Brain pericyte (primary cell): ENCODE measurements around the gene USP20.
"Not testable (repeated sequence)": the region's sequence is repeated elsewhere in the genome, so short reads cannot be mapped to it uniquely, and the experiment has no call there.

Experiments used
- DNase-seq: peaks from one replicate; pipeline ENCODE4 v3.0.0-alpha.2; 2012; ENCODE audit warnings: low read depth, low spot score

The USP20 gene

DNA sequence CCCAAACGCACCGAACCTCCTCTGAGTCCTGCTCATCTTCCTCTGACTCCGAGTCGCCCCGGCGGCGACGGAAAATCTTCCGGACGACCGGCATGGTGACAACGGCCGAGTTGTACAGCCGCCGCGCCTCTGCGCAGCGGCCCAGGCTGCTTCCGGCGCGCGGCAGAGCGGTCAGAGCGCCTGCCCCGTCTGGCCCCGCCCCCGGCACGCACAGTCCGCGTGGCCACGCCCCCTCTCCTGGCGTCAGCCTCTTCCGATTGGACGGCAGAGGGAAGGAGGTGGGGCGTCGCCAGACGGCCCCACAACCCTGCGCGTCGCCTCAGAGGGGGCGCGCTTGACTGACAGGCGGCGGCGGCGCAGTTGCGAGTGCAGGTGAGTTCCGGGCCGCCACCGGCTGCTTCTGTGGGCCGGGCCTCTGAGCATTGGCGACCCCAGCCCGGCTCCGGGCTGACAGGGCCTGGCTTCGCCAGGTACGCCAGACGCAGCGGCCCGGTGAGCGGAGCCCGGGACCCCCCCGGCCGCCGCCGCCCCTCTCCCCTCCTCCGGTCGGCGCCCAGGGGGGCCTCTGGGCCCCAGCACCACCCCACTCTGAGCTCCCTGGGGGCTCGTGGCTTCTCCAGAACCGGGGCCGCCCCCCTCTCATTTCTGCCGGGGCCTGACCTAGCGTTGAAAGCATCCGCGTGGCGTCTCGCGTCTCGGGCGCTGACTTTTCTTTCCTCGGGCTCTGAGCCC lies at the start of gene USP20, which contains the start of gene C9orf78:
Gene USP20, plus strand, starts transcription at position 331 of the 732 bp plus-strand sequence. CDS start 17,098 bp downstream, outside the sequence.
Gene C9orf78, minus strand, starts transcription at position 148 of the 732 bp plus-strand sequence. Its CDS starts 54 bp downstream, at position 94.
- DNase-seq: peak; percentile 81

DNA sequence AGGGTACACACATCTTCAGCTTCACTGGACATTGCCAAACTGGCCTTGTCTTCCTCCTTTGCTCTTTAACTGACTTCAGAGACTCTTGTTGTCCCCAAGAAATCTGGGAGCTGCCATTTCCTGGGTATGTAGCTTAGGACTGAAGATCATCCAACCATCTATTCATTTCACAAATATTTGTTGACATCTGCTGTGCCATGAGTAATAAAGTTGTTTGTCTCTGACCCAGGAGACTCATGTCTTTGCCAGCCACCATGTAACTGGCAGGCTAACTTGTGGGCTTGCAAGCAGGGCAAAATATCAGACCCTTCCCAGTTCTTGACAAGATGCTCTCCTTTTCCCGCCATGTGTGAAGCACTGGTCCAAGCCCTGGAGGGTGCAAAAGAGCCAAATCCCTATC lies 49.4 kb upstream of the USP20 start:
- no peak for DNase-seq

DNA sequence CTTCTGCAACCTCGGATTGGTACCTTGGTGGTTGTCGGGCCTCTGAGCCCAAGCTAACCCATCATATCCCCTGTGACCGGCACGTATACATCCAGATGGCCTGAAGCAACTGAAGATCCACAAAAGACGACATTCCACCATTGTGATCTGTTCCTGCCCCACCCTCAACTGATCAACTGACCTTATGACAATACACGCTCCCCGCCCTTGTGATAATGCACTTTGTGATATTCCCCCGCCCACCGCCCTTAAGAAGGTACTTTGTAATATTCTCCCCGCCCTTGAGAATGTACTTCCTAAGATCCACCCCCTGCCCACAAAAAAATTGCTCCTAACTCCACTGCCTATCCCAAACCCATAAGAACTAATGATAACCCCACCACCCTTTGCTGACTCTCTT lies 48.8 kb upstream of the USP20 start:
- no peak for DNase-seq

DNA sequence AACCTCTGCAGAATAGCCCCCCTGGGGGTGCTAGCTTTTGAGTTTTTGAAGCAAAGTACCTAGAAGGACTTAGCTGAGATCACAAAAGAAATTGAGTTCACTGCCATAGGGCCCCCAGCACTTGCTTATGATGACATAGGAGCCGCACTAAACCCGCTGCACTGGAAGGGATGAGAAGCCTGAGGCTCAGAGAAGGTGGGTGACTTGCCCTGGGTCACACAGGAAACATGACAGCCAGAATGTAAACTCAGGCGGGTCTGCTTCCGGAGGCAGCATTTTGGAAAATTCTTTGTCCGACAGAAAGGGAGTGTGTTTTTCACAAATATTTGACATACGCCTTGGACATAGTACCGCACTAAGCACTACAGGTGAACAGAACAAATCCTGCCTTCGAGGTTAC lies 40.7 kb upstream of the USP20 start:
- no peak for DNase-seq

DNA sequence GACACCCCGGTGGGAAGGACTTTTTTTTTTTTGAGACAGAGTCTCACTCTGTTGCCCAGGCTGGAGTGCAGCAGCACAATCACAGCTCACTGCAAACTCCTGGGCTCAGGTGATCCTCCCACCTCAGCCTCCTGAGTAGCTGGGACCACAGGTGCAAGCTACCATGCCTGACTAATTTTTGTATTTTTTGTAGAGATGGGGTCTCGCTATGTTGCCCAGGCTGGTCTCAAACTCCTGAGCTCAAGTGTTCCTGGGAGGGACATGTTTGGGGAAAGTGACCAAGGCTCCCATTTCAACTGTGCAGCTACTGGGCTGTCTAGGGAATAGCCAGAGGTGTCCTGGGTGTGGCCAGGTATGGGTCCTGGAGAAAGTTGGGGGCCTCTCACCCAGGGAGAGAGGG lies 39.2 kb upstream of the USP20 start:
- not testable (repeated sequence) for DNase-seq

DNA sequence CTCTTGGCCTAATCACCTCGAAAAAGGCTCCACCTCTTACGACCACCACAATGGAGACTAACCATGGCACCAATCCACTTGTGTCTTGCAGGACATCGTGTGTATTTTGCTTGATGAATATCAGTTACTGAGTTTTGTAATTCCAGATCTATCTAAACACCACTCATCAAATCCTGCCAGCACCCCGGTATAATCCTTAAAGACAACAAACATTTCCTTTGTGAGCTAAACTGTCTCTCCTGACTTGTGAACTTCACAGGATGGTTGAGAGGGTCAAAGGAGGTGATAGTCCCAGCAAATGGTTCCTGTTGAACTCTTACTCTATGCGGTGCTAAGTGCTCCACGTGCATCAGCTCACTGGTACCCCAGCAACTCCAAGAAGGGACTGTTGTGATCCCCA lies 36.3 kb upstream of the USP20 start:
- no peak for DNase-seq

DNA sequence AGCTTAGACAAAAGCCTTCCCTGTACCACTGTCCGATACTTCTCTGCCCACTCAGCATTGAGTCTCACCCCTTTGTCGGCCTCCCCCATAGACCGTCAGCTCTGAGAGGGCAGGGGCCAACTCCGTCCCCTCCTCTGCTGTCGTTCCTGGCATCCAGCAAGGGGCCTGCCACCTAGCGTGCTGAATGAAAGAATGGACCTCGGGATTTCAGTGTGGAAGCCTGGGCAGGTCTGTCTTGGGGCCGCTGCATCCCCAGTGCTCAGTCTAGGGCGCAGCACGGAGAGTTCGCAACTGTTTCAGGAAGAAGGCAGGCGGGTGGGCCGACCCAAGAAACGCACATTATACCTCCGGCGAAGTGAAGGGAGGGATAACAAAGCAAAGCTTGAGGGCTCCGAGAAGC lies 33.8 kb upstream of the USP20 start:
- DNase-seq: no peak

DNA sequence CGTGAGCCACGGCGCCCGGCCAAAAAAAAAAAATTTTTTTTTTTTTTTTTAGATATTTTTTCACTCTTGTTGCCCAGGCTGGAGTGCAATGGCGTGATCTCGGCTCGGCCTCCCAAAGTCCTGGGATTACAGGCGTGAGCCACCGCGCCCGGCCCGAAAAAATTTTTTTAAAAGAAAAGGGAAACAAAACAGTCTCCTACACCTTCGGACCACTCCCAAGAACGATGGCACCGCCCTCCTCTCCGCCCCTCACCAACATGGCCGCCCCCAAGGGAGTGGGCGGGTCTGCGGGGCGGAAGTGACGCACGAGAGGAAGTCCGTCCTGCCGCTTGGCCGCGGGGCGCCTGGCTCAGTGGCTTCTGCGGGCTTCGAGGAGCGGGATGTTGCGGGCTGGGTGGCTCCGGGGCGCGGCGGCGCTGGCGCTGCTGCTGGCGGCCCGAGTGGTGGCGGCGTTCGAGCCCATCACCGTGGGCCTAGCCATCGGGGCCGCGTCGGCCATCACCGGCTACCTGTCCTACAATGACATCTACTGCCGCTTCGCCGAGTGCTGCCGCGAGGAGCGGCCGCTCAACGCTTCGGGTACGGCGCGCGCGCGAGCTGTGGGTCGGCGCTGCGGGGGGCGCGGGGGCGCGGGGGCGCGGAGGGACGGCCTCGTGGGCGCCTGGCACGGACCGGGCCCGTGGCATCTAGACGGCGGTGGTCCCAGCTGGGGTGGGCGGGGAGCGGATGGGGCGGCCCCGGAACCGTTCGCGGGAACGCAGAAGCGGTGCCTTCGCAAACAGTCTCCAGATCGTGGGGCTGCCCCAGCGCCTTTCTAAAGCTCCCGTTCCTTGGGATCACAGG lies 32.2 kb upstream of the USP20 start, which contains the start of gene TOR1B:
Gene TOR1B, plus strand, starts transcription at position 352 of the 843 bp plus-strand sequence. Its CDS starts 29 bp downstream, at position 381.
- DNase-seq: peak; percentile 73

DNA sequence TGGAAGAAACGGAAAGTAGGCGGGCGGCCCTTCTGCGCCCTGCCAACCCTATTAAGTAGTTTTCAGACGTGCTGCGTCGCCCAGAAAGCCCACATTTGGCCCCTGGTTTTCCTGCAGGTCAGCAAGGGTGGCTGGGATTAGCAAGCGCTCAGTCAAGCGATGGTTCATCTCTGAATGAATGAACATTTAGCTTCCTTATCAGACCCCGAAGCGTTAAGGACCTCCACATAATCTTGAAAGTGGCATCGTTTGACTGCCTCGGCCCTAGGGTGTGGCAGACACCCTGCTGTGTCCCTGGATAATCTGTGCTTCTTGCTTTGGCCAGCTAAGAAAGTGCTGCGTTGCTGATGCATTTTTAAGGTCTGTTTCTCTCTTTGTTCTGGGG lies 31.6 kb upstream of the USP20 start:
- no peak for DNase-seq

DNA sequence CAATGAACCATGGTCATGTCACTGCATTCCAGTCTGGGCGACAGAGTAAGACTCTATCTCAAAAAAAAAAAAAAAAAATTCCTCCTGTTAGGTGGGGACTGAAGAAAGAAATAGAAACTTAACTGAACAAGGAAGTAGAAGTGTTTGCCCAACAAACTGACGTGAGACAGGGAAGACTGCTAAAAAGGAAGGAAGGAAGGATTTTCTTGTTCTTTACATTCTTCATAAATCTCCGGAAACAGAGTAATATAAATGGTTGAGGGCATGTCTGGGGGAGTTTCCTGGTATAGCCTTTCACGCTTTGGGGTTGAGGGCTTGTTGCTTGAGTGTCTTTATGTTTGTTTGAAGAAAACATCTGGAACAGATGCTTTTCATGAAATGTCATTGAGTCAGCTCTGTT lies 29.2 kb upstream of the USP20 start:
- DNase-seq: no peak

DNA sequence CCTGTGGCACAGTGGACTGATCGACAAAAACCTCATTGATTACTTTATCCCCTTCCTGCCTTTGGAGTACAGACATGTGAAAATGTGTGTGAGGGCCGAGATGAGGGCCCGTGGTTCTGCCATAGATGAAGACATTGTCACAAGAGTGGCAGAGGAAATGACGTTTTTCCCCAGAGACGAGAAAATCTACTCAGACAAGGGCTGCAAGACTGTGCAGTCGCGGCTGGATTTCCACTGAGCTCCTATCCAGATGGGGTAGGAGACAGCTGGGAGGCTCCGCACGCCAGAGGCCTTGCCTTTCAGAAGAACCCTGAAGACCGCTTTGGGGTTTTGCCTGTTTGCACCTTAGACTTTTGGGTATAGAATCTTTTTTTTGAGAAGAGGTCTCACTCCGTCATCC lies 25.9 kb upstream of the USP20 start:
- DNase-seq: no peak

DNA sequence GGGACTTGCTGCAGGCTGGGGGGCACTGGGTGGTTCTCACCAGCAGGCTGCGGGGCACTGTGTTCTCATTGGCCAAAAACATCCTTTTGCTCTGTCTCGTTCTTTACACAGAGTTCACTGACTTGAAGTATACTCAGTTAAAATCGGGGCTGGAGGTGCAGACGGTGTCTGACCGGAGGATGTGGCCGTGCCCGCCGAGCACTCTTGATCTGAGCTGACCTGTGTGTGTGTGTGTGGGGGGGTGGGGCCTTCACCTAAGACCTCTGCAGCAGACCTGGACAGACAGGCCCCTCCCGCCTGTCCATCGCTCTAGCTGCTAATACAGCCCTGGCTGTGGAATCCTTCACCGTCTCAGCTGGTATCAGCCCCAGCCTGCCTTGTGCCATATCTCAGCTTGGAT lies 25.1 kb upstream of the USP20 start:
- no peak for DNase-seq

DNA sequence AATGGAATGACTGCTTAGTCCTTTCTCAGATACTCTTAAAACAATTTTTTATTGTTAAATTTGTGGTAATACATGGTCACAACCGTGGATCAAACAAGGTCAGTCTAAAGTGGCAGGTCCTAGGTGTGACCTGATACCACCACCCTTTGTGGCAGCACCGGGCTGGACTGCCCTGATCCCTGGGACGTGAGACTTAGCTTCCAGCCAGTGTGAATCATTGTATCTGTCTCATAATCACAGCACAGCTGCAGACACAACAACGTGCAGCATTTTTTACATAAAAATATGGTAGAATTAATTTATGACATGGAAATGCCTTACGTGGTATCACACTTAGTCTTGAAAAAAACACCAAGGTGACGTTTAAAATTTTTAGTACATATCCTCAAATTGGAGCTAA lies 24.5 kb upstream of the USP20 start:
- no peak for DNase-seq

DNA sequence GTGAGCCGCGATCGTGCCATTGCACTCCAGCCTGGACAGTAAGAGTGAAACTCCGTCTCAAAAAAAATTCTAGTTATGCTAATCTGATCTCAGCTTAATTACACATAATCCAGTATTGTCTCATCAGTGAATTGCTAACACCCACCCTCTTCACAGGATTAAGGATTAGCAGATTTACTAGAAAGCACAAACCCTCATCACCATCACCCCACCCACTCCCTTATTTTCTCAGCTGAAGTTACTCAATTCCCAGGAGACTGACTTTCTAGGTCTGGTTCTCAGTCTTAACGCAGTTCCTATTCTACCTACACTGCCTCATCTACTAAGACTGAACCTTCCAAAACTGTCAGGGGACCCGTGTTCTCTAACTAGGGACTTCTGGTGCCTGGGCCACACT lies 23.3 kb upstream of the USP20 start:
- DNase-seq: no peak

DNA sequence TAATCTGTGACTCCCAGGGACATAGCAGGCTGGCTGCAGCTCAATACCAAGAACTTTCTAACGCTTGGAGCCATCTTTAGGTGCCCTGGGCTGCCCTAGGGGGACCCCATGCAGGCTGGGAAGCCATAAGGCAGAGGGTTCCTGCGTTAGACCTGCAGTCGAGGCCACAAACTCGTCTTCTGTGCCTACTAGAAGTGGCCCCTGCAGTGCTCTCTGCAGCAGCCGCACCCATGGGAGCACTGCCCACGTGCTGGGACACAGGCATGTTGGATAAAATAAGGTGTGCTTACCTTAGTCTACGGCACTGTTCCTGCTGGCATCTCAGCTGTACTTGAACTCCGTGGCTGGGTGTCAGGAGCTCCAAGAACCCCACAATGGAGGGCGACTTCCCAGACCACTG lies 22.9 kb upstream of the USP20 start:
- no peak for DNase-seq

DNA sequence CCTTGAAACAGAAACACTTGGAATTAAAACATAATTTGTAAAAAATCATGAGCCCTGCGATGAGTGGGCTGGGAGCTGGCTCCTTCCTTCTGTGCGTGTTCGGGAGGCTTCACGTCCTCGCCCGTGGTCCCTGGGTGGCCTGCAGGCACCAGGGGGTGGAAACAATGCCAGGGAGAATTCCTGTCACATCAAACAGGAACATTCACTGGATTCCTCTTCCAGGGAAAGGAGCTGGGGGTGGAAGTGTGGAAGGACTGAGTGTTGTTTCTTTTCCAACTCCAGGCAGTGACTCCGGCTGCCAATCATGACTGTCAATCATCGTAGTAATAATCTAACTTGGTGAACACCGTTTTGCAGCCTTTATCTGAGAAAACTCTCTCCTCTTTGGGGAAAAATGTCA lies 21.6 kb upstream of the USP20 start:
- DNase-seq: no peak

DNA sequence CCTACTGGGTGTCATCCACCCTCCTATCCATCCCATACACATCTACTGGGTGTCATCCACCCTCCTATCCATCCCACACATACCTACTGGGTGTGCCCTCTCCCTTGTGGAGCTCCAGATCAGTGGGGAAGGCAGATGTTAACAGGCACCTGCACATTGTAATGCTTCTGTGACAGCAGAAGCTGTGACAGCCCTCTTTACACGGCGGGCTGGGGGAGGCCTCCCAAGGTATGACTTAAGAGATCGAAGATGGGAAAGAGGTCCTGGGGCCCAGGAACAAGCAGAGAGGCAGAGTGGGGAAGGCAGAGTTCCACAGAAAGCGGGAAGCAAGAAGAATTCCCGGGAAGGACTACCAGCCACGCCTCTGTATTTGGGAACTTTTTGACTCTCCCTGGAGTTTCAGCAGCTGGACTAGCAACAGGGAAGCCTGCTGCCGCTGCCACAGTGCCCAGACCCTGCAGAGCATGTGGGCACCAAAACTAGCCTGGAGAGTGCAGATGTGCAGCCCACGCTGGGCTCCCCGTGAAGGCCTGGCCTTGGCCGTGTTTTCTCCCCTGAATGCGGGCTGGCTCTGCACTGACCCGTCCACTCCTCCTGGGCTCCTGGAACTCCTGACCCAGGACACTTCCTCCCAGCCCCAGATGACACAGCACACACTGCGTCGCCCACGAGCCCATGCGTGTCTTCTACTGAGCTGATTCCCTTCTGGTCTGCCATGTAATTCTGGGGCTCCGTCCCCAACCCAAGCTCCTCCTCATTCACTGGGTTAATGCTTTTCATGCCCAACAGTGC lies 20.6 kb upstream of the USP20 start:
- no peak for DNase-seq

DNA sequence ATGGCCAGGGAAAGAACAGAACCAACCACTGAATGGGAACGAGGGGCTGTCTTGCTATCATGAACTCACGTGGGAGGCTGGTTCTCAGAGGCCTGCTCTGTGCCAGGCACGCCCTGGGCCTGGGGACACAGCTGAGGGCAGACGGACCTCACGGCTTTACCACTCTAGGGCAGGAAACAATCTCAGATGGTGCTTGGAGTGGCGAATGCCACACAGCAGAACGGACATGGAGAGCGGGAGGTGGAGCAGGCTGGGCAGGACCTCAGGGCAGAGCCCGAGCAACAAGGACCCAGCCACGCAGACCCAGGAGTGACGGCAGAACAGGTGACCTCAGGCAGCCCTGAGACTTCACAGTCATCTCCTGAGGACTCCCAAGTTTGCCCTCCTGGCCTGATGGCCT lies 20.0 kb upstream of the USP20 start:
- DNase-seq: no peak

DNA sequence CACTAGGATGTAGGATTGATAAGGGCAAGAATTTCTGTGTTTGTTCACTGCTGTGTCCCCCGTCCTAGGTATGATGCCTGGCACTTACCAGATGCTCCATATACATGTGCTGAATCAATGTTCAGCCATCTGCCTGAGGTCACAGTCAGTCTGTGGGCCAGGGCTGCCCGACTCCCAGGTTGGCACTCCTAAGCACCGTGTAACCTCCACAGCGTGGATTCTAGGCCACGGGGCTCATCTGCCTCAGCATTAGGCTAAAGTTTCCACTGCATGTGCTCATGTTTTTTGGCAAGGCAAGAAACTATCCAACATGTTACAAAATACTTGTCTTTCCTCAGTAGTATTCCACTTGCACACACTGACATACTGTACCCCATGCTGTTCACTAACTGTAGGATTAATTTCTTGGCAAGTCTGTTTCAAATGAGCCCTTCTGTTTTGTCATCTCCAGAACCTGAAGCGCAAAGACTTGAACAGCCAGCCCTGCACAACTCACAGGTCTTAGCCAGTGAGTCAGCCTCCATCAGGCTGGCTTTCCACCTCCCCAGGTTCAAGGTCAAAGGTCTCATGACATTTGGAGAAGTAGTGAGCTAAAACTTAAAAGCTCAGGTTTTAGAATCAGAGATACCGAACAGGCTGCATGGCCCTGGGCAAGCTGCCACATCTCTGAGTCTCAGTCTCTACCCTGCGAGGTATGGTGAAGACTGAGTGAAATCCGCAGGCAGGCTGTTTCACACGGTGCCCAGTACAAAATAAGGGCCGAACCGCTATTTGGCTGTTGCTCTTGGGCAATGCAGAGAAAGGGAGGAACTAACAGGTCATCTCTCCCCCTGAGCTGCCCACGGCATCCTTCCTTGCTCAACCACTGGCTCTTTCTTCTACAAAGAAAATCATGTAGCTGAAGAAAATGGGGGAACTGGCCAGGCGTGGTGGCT lies 18.5 kb upstream of the USP20 start:
- DNase-seq: no peak

DNA sequence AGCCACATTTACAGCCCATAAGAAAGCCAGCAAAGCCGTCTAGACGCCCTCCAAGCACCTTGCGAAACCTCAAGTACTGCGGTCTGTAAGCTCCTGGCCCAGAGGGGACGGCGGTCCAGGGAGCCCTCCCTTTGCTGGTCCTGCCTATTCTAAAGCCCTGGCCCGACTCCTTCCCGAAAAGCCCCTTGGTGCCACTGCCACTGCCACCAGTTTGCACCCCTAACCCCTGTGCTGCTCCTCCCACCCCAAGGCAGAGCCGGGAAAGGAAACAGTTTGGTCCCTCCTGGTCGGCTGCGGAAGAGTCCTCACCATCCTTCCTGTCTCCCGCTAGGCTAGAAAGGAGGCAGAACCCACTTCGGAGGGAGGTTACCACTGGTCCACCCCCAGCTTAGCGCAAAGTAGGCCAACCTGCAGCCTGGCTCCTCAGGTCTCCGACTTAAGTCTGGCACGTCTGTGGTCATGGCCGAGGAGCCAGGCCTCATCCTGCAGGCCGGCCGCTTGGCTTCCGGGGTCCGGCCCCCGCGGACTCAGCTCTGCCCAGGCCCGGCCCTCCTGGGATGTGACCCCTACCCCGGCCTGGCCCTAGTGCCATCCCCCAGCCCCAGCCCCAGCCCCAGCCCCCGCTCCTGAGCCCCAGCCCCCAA lies 12.2 kb upstream of the USP20 start:
- DNase-seq: no peak
